GM03348 (cell line): ENCODE results near the gene NELFE.
A peak's percentile ranks its signal among the peaks of the same experiment; 100 is the strongest.
"Not testable (repeated sequence)": the region's sequence is repeated elsewhere in the genome, so short reads cannot be mapped to it uniquely, and the experiment has no call there.

Source experiments
- DNase-seq: peaks from one replicate; pipeline ENCODE4 v3.0.0; 2012; ENCODE audit warnings: low spot score

The NELFE gene

GRCh38 chr6:31948753-31949413 is 9.9 kb downstream of the NELFE start:
- no peak for DNase-seq

GRCh38 chr6:31948306-31948705 is 10.5 kb downstream of the NELFE start:
- DNase-seq, result no peak

- DNase-seq, result no peak
These were observed 10.9 kb downstream of the NELFE start for GRCh38 chr6:31947864-31948263.

- DNase-seq, result no peak
These were observed 11.6 kb downstream of the NELFE start for GRCh38 chr6:31947070-31947675.

GRCh38 chr6:31946370-31946885 is 12.3 kb downstream of the NELFE start:
- DNase-seq, result no peak

GRCh38 chr6:31945507-31946369 is 13.0 kb downstream of the NELFE start, which contains the start of gene CFB:
TSS of gene CFB (plus strand) at chr6:31946095. CDS start at chr6:31946222, 127 bp downstream.
- peak; percentile 93 for DNase-seq

GRCh38 chr6:31945154-31945506 is 13.6 kb downstream of the NELFE start:
- DNase-seq, result no peak

GRCh38 chr6:31943742-31944141 is 15.0 kb downstream of the NELFE start:
- no peak for DNase-seq

- peak; percentile 27 for DNase-seq
These were observed 18.5 kb downstream of the NELFE start for GRCh38 chr6:31940256-31940664.

- no peak for DNase-seq
These were observed 22.9 kb downstream of the NELFE start for GRCh38 chr6:31935823-31936222.

- DNase-seq, result no peak
These were observed 23.8 kb downstream of the NELFE start for GRCh38 chr6:31935021-31935420.

- no peak for DNase-seq
These were observed 25.2 kb downstream of the NELFE start for GRCh38 chr6:31933537-31933936.

GRCh38 chr6:31932137-31932536 is 26.6 kb downstream of the NELFE start:
- not testable (repeated sequence) for DNase-seq

- no peak for DNase-seq
These were observed 27.8 kb downstream of the NELFE start for GRCh38 chr6:31930962-31931361.

GRCh38 chr6:31928672-31928939 is 30.2 kb downstream of the NELFE start:
- no peak for DNase-seq

GRCh38 chr6:31927863-31928671 is 30.7 kb downstream of the NELFE start:
- no peak for DNase-seq

- no peak for DNase-seq
These were observed 31.4 kb downstream of the NELFE start, which contains the start of gene C2 for GRCh38 chr6:31927242-31927862. TSS of gene C2 (plus strand) at chr6:31927717. CDS start at chr6:31927753, 36 bp downstream.

GRCh38 chr6:31922942-31923341 is 35.8 kb downstream of the NELFE start:
- DNase-seq, result no peak

- no peak for DNase-seq
These were observed 38.0 kb downstream of the NELFE start for GRCh38 chr6:31920811-31921210.

GRCh38 chr6:31919624-31920303 is 39.0 kb downstream of the NELFE start:
- DNase-seq, result no peak
